ENCODE measurements around the gene NR1I3.

NR1I3 gene

GRCh38 chr1:161244888-161245287 is 6.9 kb upstream of the NR1I3 start:
- no peak for TF ChIP-seq CTCF (conservative IDR thresholded peaks at IDR 0.05; ENCODE audit: low read length)
- H3K4me3 ChIP-seq (ENCODE audit: low read length), result no peak overlapping the region
- no peak for DNase-seq (ENCODE audit: low read depth)

- DNase-seq (ENCODE audit: low read depth), result no peak
- TF ChIP-seq CTCF (conservative IDR thresholded peaks at IDR 0.05; ENCODE audit: low read length), result no peak
- no peak overlapping the region for H3K4me3 ChIP-seq (ENCODE audit: low read length)
These were observed 4.3 kb upstream of the NR1I3 start for GRCh38 chr1:161242313-161242712.

- DNase-seq (ENCODE audit: low read depth), result no peak
These were observed 3.7 kb upstream of the NR1I3 start for GRCh38 chr1:161241682-161242081.

GRCh38 chr1:161235957-161236775 is 1.8 kb downstream of the NR1I3 start:
- no peak overlapping the region for H3K4me3 ChIP-seq (ENCODE audit: low read length)
- no peak for DNase-seq (ENCODE audit: low read depth)
- no peak for TF ChIP-seq CTCF (conservative IDR thresholded peaks at IDR 0.05; ENCODE audit: low read length)

More at GRCh38 chr1:161241682-161242081, 3.7 kb upstream of the NR1I3 start:
- no peak for TF ChIP-seq CTCF (conservative IDR thresholded peaks at IDR 0.05; ENCODE audit: low read length)
- H3K4me3 ChIP-seq (ENCODE audit: low read length), result no peak overlapping the region

GRCh38 chr1:161233102-161233501 is 4.9 kb downstream of the NR1I3 start:
- DNase-seq (ENCODE audit: low read depth), result no peak
- no peak overlapping the region for H3K4me3 ChIP-seq (ENCODE audit: low read length)
- no peak for TF ChIP-seq CTCF (conservative IDR thresholded peaks at IDR 0.05; ENCODE audit: low read length)

- no peak overlapping the region for H3K4me3 ChIP-seq (ENCODE audit: low read length)
- no peak for TF ChIP-seq CTCF (conservative IDR thresholded peaks at IDR 0.05; ENCODE audit: low read length)
- DNase-seq (ENCODE audit: low read depth), result no peak
These were observed 7.2 kb downstream of the NR1I3 start for GRCh38 chr1:161230762-161231161.

- no peak overlapping the region for H3K4me3 ChIP-seq (ENCODE audit: low read length)
- no peak for DNase-seq (ENCODE audit: low read depth)
- TF ChIP-seq CTCF (conservative IDR thresholded peaks at IDR 0.05; ENCODE audit: low read length), result no peak
These were observed 8.1 kb downstream of the NR1I3 start for GRCh38 chr1:161229896-161230295.

All from AG10803 (cell line).